ENCODE results near the gene ZFR2. TPM values are rescaled to one million over a fixed set of nuclear protein-coding genes. Genes with fewer than 3 reads are reported as not detected.
"Not testable (repeated sequence)": the region's sequence is repeated elsewhere in the genome, so short reads cannot be mapped to it uniquely, and the experiment has no call there.

The ZFR2 gene
- total RNA-seq, 2 donors from 2014 or later: 0.56 TPM; not detected in 1

DNA sequence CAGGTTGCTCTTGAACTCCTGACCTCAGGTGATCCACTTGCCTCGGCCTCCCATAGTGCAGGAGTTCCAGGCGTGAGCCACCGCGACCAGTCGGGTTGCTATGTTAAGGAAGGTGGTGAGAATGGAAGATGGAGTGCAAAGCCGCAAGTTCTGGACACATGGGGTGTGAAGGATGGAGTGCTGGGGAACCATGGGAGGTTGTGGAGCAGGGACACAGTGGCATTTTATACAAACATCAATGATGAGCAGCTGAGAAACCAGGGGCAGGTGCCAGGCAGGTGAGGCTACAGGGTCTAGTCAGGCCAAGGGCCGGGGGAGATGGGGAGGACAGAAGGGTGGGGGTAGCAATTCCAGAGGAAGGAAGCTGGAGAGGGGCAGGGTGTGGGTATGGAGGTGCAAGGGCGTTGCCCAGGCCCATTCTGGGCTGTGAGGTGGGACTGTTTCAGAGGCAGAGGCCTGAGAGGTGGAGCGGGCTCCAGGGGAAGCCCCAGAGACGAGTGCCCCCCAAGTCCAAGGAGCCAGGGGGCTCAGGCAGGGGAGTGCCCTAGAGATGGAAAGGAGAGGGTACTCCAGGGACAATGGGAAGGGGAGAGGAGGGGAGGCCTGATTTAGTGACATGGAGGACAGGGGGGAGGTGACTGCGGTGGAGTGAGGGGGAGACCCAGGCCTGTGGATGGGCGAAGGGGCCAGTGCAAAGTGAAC, 94.9 kb downstream of the ZFR2 start:
- Mint-ChIP-seq H3K4me1 (ENCODE audit: low read depth) (no peaks in the 10 kb centered on the region), H3K4me3 (no peak overlapping the region), H3K27ac (no peak overlapping the region), H3K36me3 (ENCODE audit: insufficient read depth in 2 of 2) (peaks cover under 1% of the 10 kb centered on the region in 2 donors), H3K27me3 (ENCODE audit: low read depth) (no peaks in the 10 kb centered on the region), H3K9me3 (no peaks in the 10 kb centered on the region)
- no peak for ATAC-seq (replicated peaks in 1 of 2)
- no peak for DNase-seq

DNA sequence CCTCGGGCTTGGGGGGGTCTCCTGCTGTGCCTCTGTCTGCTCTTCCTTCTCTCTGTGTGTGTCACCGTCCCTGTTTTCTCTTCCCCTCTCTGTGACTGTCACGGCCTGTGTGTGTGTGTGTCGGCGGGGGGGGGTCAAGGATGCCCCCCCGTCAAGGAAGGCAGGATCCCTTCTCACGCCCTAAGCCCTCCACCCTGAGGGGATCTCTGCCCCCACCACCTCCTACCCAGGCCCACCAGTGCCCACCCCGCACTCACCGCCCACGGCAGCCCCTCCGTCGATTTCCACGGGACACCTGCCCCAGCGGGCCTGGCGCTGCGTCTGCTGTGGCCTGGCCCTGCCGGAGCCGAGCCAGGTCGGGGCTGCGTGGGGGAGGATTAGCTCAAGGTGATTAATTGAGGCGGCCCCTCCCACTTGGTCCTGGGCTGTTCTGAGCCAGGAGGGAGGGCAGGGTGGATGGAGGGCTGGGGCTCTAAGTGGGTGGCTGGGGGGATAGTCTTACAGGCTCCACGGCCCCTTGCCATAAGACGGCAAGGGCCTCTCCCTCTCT, 96.9 kb downstream of the ZFR2 start, which contains the start of gene RAX2:
Gene RAX2, minus strand, starts transcription at position 323 of the 550 bp plus-strand sequence. CDS start 486 bp downstream, outside the sequence.
- Mint-ChIP-seq H3K27ac (no peak within 1 kb of the TSS), H3K9me3 (no peaks in the 10 kb centered on the region), H3K4me3 (no peak within 1 kb of the TSS), H3K36me3 (ENCODE audit: insufficient read depth in 2 of 2) (peaks cover 2% of the 10 kb centered on the region in 2 donors), H3K4me1 (ENCODE audit: low read depth) (no peaks in the 10 kb centered on the region), H3K27me3 (ENCODE audit: low read depth) (no peaks in the 10 kb centered on the region)
- DNase-seq: no peak
- ATAC-seq (replicated peaks in 1 of 2): no peak

GRCh38 chr19:3771000-3771905, 97.6 kb downstream of the ZFR2 start:
- ATAC-seq (replicated peaks in 1 of 2) (no peak), DNase-seq (no peak)
- no peaks in the 10 kb centered on the region for H3K27me3 Mint-ChIP-seq (ENCODE audit: low read depth)
- peaks cover 6% of the 10 kb centered on the region for H3K4me1 Mint-ChIP-seq (ENCODE audit: low read depth)
- H3K9me3 Mint-ChIP-seq: no peaks in the 10 kb centered on the region
- no peak overlapping the region for H3K27ac Mint-ChIP-seq
- H3K36me3 Mint-ChIP-seq (ENCODE audit: insufficient read depth in 2 of 2): peaks cover 2 to 5% of the 10 kb centered on the region in 2 donors
- H3K4me3 Mint-ChIP-seq: no peak overlapping the region

- peaks cover 2 to 5% of the 10 kb centered on the region in 2 donors for H3K36me3 Mint-ChIP-seq (ENCODE audit: insufficient read depth in 2 of 2)
- no peak overlapping the region for H3K27ac Mint-ChIP-seq
- no peaks in the 10 kb centered on the region for H3K27me3 Mint-ChIP-seq (ENCODE audit: low read depth)
- H3K9me3 Mint-ChIP-seq: no peaks in the 10 kb centered on the region
- no peak overlapping the region for H3K4me3 Mint-ChIP-seq
- ATAC-seq (replicated peaks in 1 of 2) (no peak), DNase-seq (no peak)
- H3K4me1 Mint-ChIP-seq (ENCODE audit: low read depth): peaks cover 8% of the 10 kb centered on the region
Measured at GRCh38 chr19:3770136-3770999, 98.5 kb downstream of the ZFR2 start.

DNA sequence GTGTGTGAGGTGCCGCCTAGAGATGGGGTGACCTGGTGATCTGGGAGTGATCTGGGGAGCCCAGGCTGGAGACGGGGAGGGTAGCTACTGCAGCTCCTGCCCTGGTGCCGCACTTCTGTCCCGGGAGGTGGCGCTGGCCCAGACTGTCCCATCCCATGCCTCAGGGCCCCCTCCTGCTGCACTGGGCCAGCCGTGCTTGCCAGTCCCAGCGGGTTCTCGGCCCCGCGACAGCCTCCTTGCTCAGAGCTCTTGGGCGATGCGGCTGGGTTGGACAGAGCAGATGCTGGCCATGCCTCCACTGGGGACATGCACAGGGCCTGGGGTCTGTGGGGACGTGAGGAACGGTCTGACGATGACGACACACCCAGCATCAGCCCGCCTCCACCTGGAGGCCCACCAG, 99.3 kb downstream of the ZFR2 start:
- no peak for DNase-seq
- H3K27ac Mint-ChIP-seq: no peak overlapping the region
- no peaks in the 10 kb centered on the region for H3K9me3 Mint-ChIP-seq
- H3K27me3 Mint-ChIP-seq (ENCODE audit: low read depth): no peaks in the 10 kb centered on the region
- peak in 1 of 2 donors; percentile 7 for ATAC-seq (replicated peaks in 1 of 2)
- H3K36me3 Mint-ChIP-seq (ENCODE audit: insufficient read depth in 2 of 2): peaks cover 2 to 5% of the 10 kb centered on the region in 2 donors
- no peak overlapping the region for H3K4me3 Mint-ChIP-seq
- H3K4me1 Mint-ChIP-seq (ENCODE audit: low read depth): peaks cover 8% of the 10 kb centered on the region

- Mint-ChIP-seq H3K27ac (no peak overlapping the region), H3K4me1 (ENCODE audit: low read depth) (peaks cover 8% of the 10 kb centered on the region), H3K36me3 (ENCODE audit: insufficient read depth in 2 of 2) (peaks cover 2 to 5% of the 10 kb centered on the region in 2 donors), H3K27me3 (ENCODE audit: low read depth) (no peaks in the 10 kb centered on the region), H3K4me3 (no peak overlapping the region), H3K9me3 (no peaks in the 10 kb centered on the region)
- no peak for DNase-seq
- no peak for ATAC-seq (replicated peaks in 1 of 2)
Measured at GRCh38 chr19:3768748-3769099, 100.1 kb downstream of the ZFR2 start.

GRCh38 chr19:3768015-3768747, 100.7 kb downstream of the ZFR2 start:
- H3K27ac Mint-ChIP-seq: no peak overlapping the region
- H3K4me1 Mint-ChIP-seq (ENCODE audit: low read depth): peaks cover 11% of the 10 kb centered on the region
- H3K9me3 Mint-ChIP-seq: no peaks in the 10 kb centered on the region
- H3K4me3 Mint-ChIP-seq: no peak overlapping the region
- no peaks in the 10 kb centered on the region for H3K27me3 Mint-ChIP-seq (ENCODE audit: low read depth)
- DNase-seq (no peak), ATAC-seq (replicated peaks in 1 of 2) (no peak)
- peaks cover 2 to 5% of the 10 kb centered on the region in 2 donors for H3K36me3 Mint-ChIP-seq (ENCODE audit: insufficient read depth in 2 of 2)

DNA sequence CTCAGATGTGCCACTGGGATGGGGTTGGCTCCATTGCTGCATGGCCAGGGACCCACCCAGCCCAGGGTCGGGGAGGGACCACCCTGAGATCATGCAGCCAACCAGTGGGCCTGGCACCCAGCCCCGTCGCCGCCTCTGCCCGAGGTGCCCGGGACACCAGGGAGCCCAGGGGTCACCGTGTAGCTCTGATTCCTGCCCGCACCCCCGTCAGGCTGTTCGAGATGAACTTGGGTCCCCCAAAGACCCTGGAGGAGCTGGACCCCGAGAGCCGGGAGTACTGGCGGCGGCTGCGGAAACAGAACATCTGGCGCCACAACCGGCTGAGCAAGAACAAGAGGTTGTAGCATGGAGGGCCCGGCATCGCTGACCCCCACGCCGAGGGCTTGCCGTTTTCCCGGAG, 101.8 kb downstream of the ZFR2 start:
- DNase-seq: no peak
- H3K36me3 Mint-ChIP-seq (ENCODE audit: insufficient read depth in 2 of 2): peaks cover 2 to 5% of the 10 kb centered on the region in 2 donors
- no peaks in the 10 kb centered on the region for H3K27me3 Mint-ChIP-seq (ENCODE audit: low read depth)
- H3K9me3 Mint-ChIP-seq: no peaks in the 10 kb centered on the region
- no peak for ATAC-seq (replicated peaks in 1 of 2)
- no peak overlapping the region for H3K27ac Mint-ChIP-seq
- H3K4me1 Mint-ChIP-seq (ENCODE audit: low read depth): peaks cover 22% of the 10 kb centered on the region
- no peak overlapping the region for H3K4me3 Mint-ChIP-seq

DNA sequence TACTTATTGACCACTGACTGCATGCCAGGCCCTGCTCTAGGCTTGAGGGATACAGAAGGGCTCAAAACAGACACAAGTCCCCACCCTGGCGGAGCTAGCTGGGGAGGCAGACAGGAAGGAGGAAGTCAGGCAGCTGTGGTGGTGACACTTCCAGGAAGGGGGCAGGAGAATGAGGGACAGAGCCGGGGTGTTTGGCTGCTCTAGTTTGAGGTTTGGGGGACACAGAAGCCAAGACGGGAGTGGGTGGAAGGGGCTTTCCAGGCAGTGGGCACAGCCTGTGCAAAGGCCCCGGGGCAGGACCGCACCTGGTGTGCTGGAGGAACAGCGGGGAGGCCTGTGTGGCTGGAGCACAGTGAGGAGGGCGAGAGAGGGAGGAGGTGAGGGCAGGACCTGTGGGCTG, 102.3 kb downstream of the ZFR2 start:
- Mint-ChIP-seq H3K27ac (peak overlapping the region; percentile 24), H3K4me3 (no peak overlapping the region)
- no peak for DNase-seq

GRCh38 chr19:3765757-3766156, 103.1 kb downstream of the ZFR2 start:
- peaks cover 35% of the 10 kb centered on the region for H3K4me1 Mint-ChIP-seq (ENCODE audit: low read depth)
- not testable (repeated sequence) for H3K27ac Mint-ChIP-seq; DNase-seq; H3K4me3 Mint-ChIP-seq; H3K27me3 Mint-ChIP-seq (ENCODE audit: low read depth); ATAC-seq (replicated peaks in 1 of 2); H3K9me3 Mint-ChIP-seq; H3K36me3 Mint-ChIP-seq (ENCODE audit: insufficient read depth in 2 of 2)

More for the DNA sequence above, 102.3 kb downstream of the ZFR2 start:
- no peaks in the 10 kb centered on the region for H3K27me3 Mint-ChIP-seq (ENCODE audit: low read depth)
- H3K9me3 Mint-ChIP-seq: no peaks in the 10 kb centered on the region
- H3K36me3 Mint-ChIP-seq (ENCODE audit: insufficient read depth in 2 of 2): peaks cover 2 to 5% of the 10 kb centered on the region in 2 donors
- peaks cover 27% of the 10 kb centered on the region for H3K4me1 Mint-ChIP-seq (ENCODE audit: low read depth)
- no peak for ATAC-seq (replicated peaks in 1 of 2)

GRCh38 chr19:3765121-3765520, 103.7 kb downstream of the ZFR2 start:
- Mint-ChIP-seq H3K4me3 (no peak overlapping the region), H3K4me1 (ENCODE audit: low read depth) (peaks cover 41% of the 10 kb centered on the region), H3K9me3 (no peaks in the 10 kb centered on the region), H3K27ac (no peak overlapping the region), H3K27me3 (ENCODE audit: low read depth) (no peaks in the 10 kb centered on the region), H3K36me3 (ENCODE audit: insufficient read depth in 2 of 2) (peaks cover 3 to 10% of the 10 kb centered on the region in 2 donors)
- ATAC-seq (replicated peaks in 1 of 2): no peak
- DNase-seq: no peak
